ENCODE data around the gene CREB3L4.

- no peak for TF ChIP-seq EZH2 (IDR thresholded peaks at IDR 0.05; ENCODE audit: insufficient read depth, poor library complexity, severe bottlenecking)
- TF ChIP-seq EZH2phosphoT487 (IDR thresholded peaks at IDR 0.05; ENCODE audit: insufficient read depth, low read depth): no peak
Measured at GRCh38 chr1:153976819-153977249, 9.1 kb downstream of the CREB3L4 start.

Data from GM23248 (cell line).